GM21529 (cell line): ENCODE measurements around the gene TRPC4AP.
"Not testable (repeated sequence)": the region's sequence is repeated elsewhere in the genome, so short reads cannot be mapped to it uniquely, and the experiment has no call there.

Experiments
- ATAC-seq: cut with Tn5 transposase; IDR thresholded peaks from one replicate; pipeline ENCODE4 v1.9.1; 2021; ENCODE audit not compliant: unreplicated experiment

Gene TRPC4AP

GRCh38 chr20:35104685-35105295 lies 12.2 kb upstream of the TRPC4AP start:
- ATAC-seq = no peak

GRCh38 chr20:35101620-35102019 lies 9.0 kb upstream of the TRPC4AP start:
- ATAC-seq = no peak

- ATAC-seq = no peak
These were observed 769 bp upstream of the TRPC4AP start for GRCh38 chr20:35093267-35093884.

- ATAC-seq = peak; percentile 28
These were observed 637 bp downstream of the TRPC4AP start for GRCh38 chr20:35091816-35092523.

GRCh38 chr20:35088231-35089145 lies 4.1 kb downstream of the TRPC4AP start:
- ATAC-seq = no peak

GRCh38 chr20:35087791-35088190 lies 4.8 kb downstream of the TRPC4AP start:
- no peak for ATAC-seq

- ATAC-seq = no peak
These were observed 5.3 kb downstream of the TRPC4AP start for GRCh38 chr20:35087355-35087754.

GRCh38 chr20:35085477-35086225 lies 7.0 kb downstream of the TRPC4AP start:
- ATAC-seq = no peak

- no peak for ATAC-seq
These were observed 7.6 kb downstream of the TRPC4AP start for GRCh38 chr20:35084998-35085397.

GRCh38 chr20:35080348-35080642 lies 12.3 kb downstream of the TRPC4AP start:
- ATAC-seq = not testable (repeated sequence)

- ATAC-seq = no peak
These were observed 12.9 kb downstream of the TRPC4AP start for GRCh38 chr20:35079472-35080347.

- ATAC-seq = no peak
These were observed 14.7 kb downstream of the TRPC4AP start for GRCh38 chr20:35077872-35078271.

- no peak for ATAC-seq
These were observed 15.3 kb downstream of the TRPC4AP start for GRCh38 chr20:35077341-35077740.

GRCh38 chr20:35071436-35072153 lies 21.0 kb downstream of the TRPC4AP start:
- not testable (repeated sequence) for ATAC-seq

- no peak for ATAC-seq
These were observed 26.4 kb downstream of the TRPC4AP start for GRCh38 chr20:35066194-35066593.

- no peak for ATAC-seq
These were observed 27.4 kb downstream of the TRPC4AP start for GRCh38 chr20:35065181-35065580.

- ATAC-seq = no peak
These were observed 29.4 kb downstream of the TRPC4AP start for GRCh38 chr20:35063168-35063567.

GRCh38 chr20:35062478-35062877 lies 30.1 kb downstream of the TRPC4AP start:
- no peak for ATAC-seq

- no peak for ATAC-seq
These were observed 32.4 kb downstream of the TRPC4AP start for GRCh38 chr20:35060168-35060567.
